Neuronal stem cell (in vitro differentiated cells): ENCODE measurements around the gene ERCC2.

ENCODE experiments used
- DNase-seq: peaks from one replicate; pipeline ENCODE4 v3.0.0-alpha.2; 2013; ENCODE audit warnings: low spot score
- H2AFZ ChIP-seq: one replicate; pipeline ENCODE4 v1.6.1; 2013; ENCODE audit warnings: mild to moderate bottlenecking, low read length, inconsistent platforms
- H2AK5ac ChIP-seq: 2 replicates; pipeline ENCODE4 v1.6.1; 2013; ENCODE audit warnings: low read depth, mild to moderate bottlenecking, inconsistent platforms, low read length, moderate library complexity, mixed read lengths
- H2BK120ac ChIP-seq: 2 replicates; pipeline ENCODE4 v1.6.1; 2013; ENCODE audit warnings: low read depth, mild to moderate bottlenecking, inconsistent platforms, low read length, moderate library complexity, mixed read lengths
- H2BK12ac ChIP-seq: one replicate; pipeline ENCODE4 v1.6.1; 2013; ENCODE audit warnings: low read length, inconsistent platforms
- H2BK15ac ChIP-seq: 2 replicates; pipeline ENCODE4 v1.6.1; 2013; ENCODE audit warnings: mild to moderate bottlenecking, low read length, inconsistent platforms, mixed read lengths
- H2BK5ac ChIP-seq: one replicate; pipeline ENCODE4 v1.6.1; 2013; ENCODE audit warnings: inconsistent platforms, mild to moderate bottlenecking, low read length, moderate library complexity
- H3K14ac ChIP-seq: one replicate; pipeline ENCODE4 v1.6.1; 2013; ENCODE audit warnings: low read length, inconsistent platforms
- H3K18ac ChIP-seq: 2 replicates; pipeline ENCODE4 v1.6.1; 2013; ENCODE audit warnings: low read length, inconsistent platforms
- H3K23ac ChIP-seq: 2 replicates; pipeline ENCODE4 v1.6.1; 2013; ENCODE audit warnings: low read depth, mild to moderate bottlenecking, mixed read lengths, low read length, inconsistent platforms; ENCODE audit not compliant: poor library complexity
- H3K27ac ChIP-seq: replicated peaks from 3 replicates; pipeline ENCODE4 v1.5.1; 2013; ENCODE audit warnings: low read length, inconsistent platforms
- H3K27me3 ChIP-seq, 3 experiments: 2 replicates each; pipeline ENCODE4 v1.6.1; 2013; ENCODE audit warnings: low read length in 3 of 3, mild to moderate bottlenecking in 2 of 3, inconsistent platforms in 1 of 3, low read depth in 1 of 3, mixed read lengths in 1 of 3, moderate library complexity in 1 of 3; ENCODE audit not compliant: control insufficient read depth in 3 of 3, insufficient read depth in 3 of 3
- H3K36me3 ChIP-seq, 2 donors: replicated peaks in 1 of 2; 2 replicates each; pipeline ENCODE4 v1.6.1; 2013; ENCODE audit warnings: low read length in 2 of 2; ENCODE audit not compliant: control insufficient read depth in 2 of 2, insufficient read depth in 2 of 2
- H3K4ac ChIP-seq: 2 replicates; pipeline ENCODE4 v1.6.1; 2013; ENCODE audit warnings: inconsistent platforms, mild to moderate bottlenecking, low read length, moderate library complexity
- H3K4me1 ChIP-seq, 2 donors: 1 replicate in 1 of 2; 2 replicates in 1 of 2; pipeline ENCODE4 v1.6.1; 2013; ENCODE audit warnings: low read length in 2 of 2, low read depth in 1 of 2; ENCODE audit not compliant: control insufficient read depth in 2 of 2, insufficient read depth in 1 of 2
- H3K4me2 ChIP-seq: one replicate; pipeline ENCODE4 v1.6.1; 2013; ENCODE audit warnings: mild to moderate bottlenecking, low read length, inconsistent platforms; ENCODE audit not compliant: insufficient read depth, poor library complexity, severe bottlenecking
- H3K4me3 ChIP-seq, 2 donors: 2 replicates each; pipeline ENCODE4 v1.5.1; 2013; ENCODE audit warnings: low read length in 2 of 2, mild to moderate bottlenecking in 2 of 2, inconsistent platforms in 1 of 2, moderate library complexity in 1 of 2
- H3K79me1 ChIP-seq: one replicate; pipeline ENCODE4 v1.6.1; 2013; ENCODE audit warnings: low read depth, mild to moderate bottlenecking, inconsistent platforms, low read length, moderate library complexity
- H3K9ac ChIP-seq: one replicate; pipeline ENCODE4 v1.6.1; 2013; ENCODE audit warnings: mild to moderate bottlenecking, low read depth, low read length, inconsistent platforms; ENCODE audit not compliant: poor library complexity
- H3K9me3 ChIP-seq, 2 donors: replicated peaks in 1 of 2; 2 replicates each; pipeline versions ENCODE3 to v1.6.1; 2013; ENCODE audit warnings: low read length in 2 of 2, mild to moderate bottlenecking in 2 of 2, inconsistent platforms in 1 of 2, low read depth in 1 of 2, mixed read lengths in 1 of 2, moderate library complexity in 1 of 2; ENCODE audit not compliant: control insufficient read depth in 2 of 2, insufficient read depth in 1 of 2
- H4K8ac ChIP-seq: one replicate; pipeline ENCODE4 v1.6.1; 2013; ENCODE audit warnings: low read depth, mild to moderate bottlenecking, inconsistent platforms, low read length, moderate library complexity
- H4K91ac ChIP-seq: one replicate; pipeline ENCODE4 v1.6.1; 2013; ENCODE audit warnings: low read length, low read depth, mild to moderate bottlenecking, inconsistent platforms; ENCODE audit not compliant: poor library complexity
- WGBS, 2 donors: extraction: QIAGEN DNeasy Blood & Tissue Kit; methylation state at CpG; one replicate each; pipeline ENCODE4 v1.1.7; 2013; ENCODE audit warnings: missing lambda C conversion rate in 2 of 2, mixed read lengths in 1 of 2; ENCODE audit not compliant: insufficient read length in 2 of 2, insufficient replicate concordance in 1 of 2; ENCODE audit errors: extremely low coverage in 2 of 2; 5-methylcytosine and 5-hydroxymethylcytosine counted together

ERCC2 gene

GRCh38 chr19:45306040-45306439 is 64.3 kb downstream of the ERCC2 start:
- H3K14ac ChIP-seq, result no peak overlapping the region
- no peak overlapping the region for H3K23ac ChIP-seq
- H2BK15ac ChIP-seq, result no peak overlapping the region
- H3K4me3 ChIP-seq, result no peak overlapping the region
- no peak overlapping the region for H4K8ac ChIP-seq
- no peak overlapping the region for H2AK5ac ChIP-seq
- H3K4me2 ChIP-seq, result no peak overlapping the region
- peaks cover 0 to 5% of the 10 kb centered on the region in 2 donors for H3K9me3 ChIP-seq
- H4K91ac ChIP-seq, result no peak overlapping the region
- peaks cover 3 to 12% of the 10 kb centered on the region in 2 donors for H3K36me3 ChIP-seq
- H2BK12ac ChIP-seq, result no peak overlapping the region
- peaks cover 0 to 5% of the 10 kb centered on the region in 2 donors for H3K4me1 ChIP-seq
- H3K27me3 ChIP-seq, result no peaks in the 10 kb centered on the region
- no peaks in the 10 kb centered on the region for H3K79me1 ChIP-seq
- no peak overlapping the region for H2BK120ac ChIP-seq
- H3K18ac ChIP-seq, result no peak overlapping the region
- no peak overlapping the region for H3K9ac ChIP-seq
- H2AFZ ChIP-seq, result peak overlapping the region; percentile 39
- H2BK5ac ChIP-seq, result no peak overlapping the region
- no peak overlapping the region for H3K4ac ChIP-seq
- DNase-seq, result no peak
- H3K27ac ChIP-seq, result no peak overlapping the region
- WGBS, 2 donors, result no CpG with 5 or more reads among the region's 9 CpGs

DNA sequence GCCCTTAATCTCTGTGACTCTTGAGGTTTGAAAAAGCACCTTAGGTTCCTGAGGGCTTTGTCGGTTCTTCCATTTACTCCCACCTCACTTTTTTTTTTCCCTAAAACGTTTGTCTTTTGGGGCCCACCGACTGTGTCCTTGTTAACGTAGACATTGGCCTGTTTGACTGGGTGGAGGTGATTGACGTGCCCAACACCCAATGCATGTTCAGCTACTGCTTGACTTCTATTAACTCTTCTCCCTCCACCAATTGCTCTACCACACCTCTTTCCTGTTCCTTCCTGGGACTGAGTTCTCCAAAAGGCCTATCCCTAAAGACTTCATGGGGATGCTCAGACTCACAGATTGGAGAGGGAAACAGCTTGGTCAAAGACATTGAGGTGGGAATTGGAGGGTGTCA is 65.0 kb downstream of the ERCC2 start:
- Histone ChIP-seq H2BK120ac (no peak overlapping the region), H2AK5ac (no peak overlapping the region), H3K79me1 (no peaks in the 10 kb centered on the region), H2BK15ac (no peak overlapping the region), H3K36me3 (peaks cover 3 to 15% of the 10 kb centered on the region in 2 donors), H2AFZ (no peak overlapping the region), H3K9me3 (peaks cover 0 to 5% of the 10 kb centered on the region in 2 donors), H3K4me1 (peaks cover 0 to 5% of the 10 kb centered on the region in 2 donors), H3K18ac (no peak overlapping the region), H4K8ac (no peak overlapping the region), H2BK5ac (no peak overlapping the region), H3K27ac (no peak overlapping the region), H3K14ac (no peak overlapping the region), H2BK12ac (no peak overlapping the region), H3K27me3 (no peaks in the 10 kb centered on the region), H3K4me3 (no peak overlapping the region), H3K23ac (no peak overlapping the region), H3K9ac (no peak overlapping the region), H4K91ac (no peak overlapping the region), H3K4ac (no peak overlapping the region), H3K4me2 (no peak overlapping the region)
- no peak for DNase-seq
- no CpG with 5 or more reads among the region's 5 CpGs for WGBS, 2 donors

- Histone ChIP-seq H3K4me2 (no peak overlapping the region), H4K8ac (no peak overlapping the region), H3K23ac (no peak overlapping the region), H4K91ac (no peak overlapping the region), H3K36me3 (peaks cover 6 to 17% of the 10 kb centered on the region in 2 donors), H3K27ac (no peak overlapping the region), H3K4me1 (peaks cover 0 to 5% of the 10 kb centered on the region in 2 donors), H3K79me1 (no peaks in the 10 kb centered on the region), H3K9me3 (peaks cover 0 to 5% of the 10 kb centered on the region in 2 donors), H2AFZ (no peak overlapping the region), H3K18ac (no peak overlapping the region), H3K9ac (no peak overlapping the region), H3K27me3 (no peaks in the 10 kb centered on the region), H2BK5ac (no peak overlapping the region), H3K14ac (no peak overlapping the region), H3K4ac (no peak overlapping the region), H2BK15ac (no peak overlapping the region), H2AK5ac (no peak overlapping the region), H3K4me3 (no peak overlapping the region), H2BK12ac (no peak overlapping the region), H2BK120ac (no peak overlapping the region)
- WGBS, 2 donors, result no CpG with 5 or more reads among the region's 4 CpGs
- no peak for DNase-seq
These were observed 65.4 kb downstream of the ERCC2 start for GRCh38 chr19:45305007-45305406.

GRCh38 chr19:45304141-45304926 is 66.0 kb downstream of the ERCC2 start:
- H3K27ac ChIP-seq, result no peak overlapping the region
- no peak overlapping the region for H3K18ac ChIP-seq
- no peak overlapping the region for H3K4me3 ChIP-seq
- no peak for DNase-seq
- no peak overlapping the region for H3K23ac ChIP-seq
- no peak overlapping the region for H2AK5ac ChIP-seq
- H2AFZ ChIP-seq, result no peak overlapping the region
- no peak overlapping the region for H2BK12ac ChIP-seq
- H2BK15ac ChIP-seq, result no peak overlapping the region
- H2BK5ac ChIP-seq, result no peak overlapping the region
- peaks cover 0 to 5% of the 10 kb centered on the region in 2 donors for H3K4me1 ChIP-seq
- no peaks in the 10 kb centered on the region for H3K79me1 ChIP-seq
- no peak overlapping the region for H2BK120ac ChIP-seq
- peaks cover 0 to 5% of the 10 kb centered on the region in 2 donors for H3K9me3 ChIP-seq
- H3K9ac ChIP-seq, result no peak overlapping the region
- H3K4ac ChIP-seq, result no peak overlapping the region
- no peak overlapping the region for H3K14ac ChIP-seq
- no peak overlapping the region for H4K8ac ChIP-seq
- no peaks in the 10 kb centered on the region for H3K27me3 ChIP-seq
- H3K4me2 ChIP-seq, result no peak overlapping the region
- peaks cover 11 to 23% of the 10 kb centered on the region in 2 donors for H3K36me3 ChIP-seq
- H4K91ac ChIP-seq, result no peak overlapping the region
- no CpG with 5 or more reads among the region's 4 CpGs for WGBS, 2 donors
